Measurements from ENCODE around the gene BLM. TPM values are rescaled to one million over a fixed set of nuclear protein-coding genes. Genes with fewer than 3 reads are reported as not detected.

The BLM gene
- total and polyA plus RNA-seq, 2 of the 13 experiments (the other 11 are each of a cell fraction or from before 2014, with no cell fraction given) = 5.1 to 11.8 TPM

- Histone ChIP-seq H3K4me2 (ENCODE audit: low read depth, low read length) (no peak overlapping the region), H3K79me2 (ENCODE audit: insufficient read depth, low read length) (peaks cover 16% of the 10 kb centered on the region), H3K4me1 (ENCODE audit: insufficient read depth, low read length) (peaks cover 28% of the 10 kb centered on the region), H3K9ac (ENCODE audit: insufficient read depth, low read depth, low read length) (no peak overlapping the region), H3K27me3 (ENCODE audit: control insufficient read depth in 1 of 2, insufficient read depth in 2 of 2, low read length in 2 of 2) (no peaks in the 10 kb centered on the region; a peak in 1 of 5 replicates), H3K4me3 (replicated peaks in 1 of 3; ENCODE audit: insufficient read depth in 1 of 3, low read depth in 2 of 3, low read length in 3 of 3) (no peak overlapping the region), H3K27ac (ENCODE audit: extremely low read length, insufficient read depth, low read length) (no peak overlapping the region), H3K36me3 (replicated peaks in 1 of 2; ENCODE audit: control insufficient read depth in 1 of 2, insufficient read depth in 2 of 2, low read length in 2 of 2) (peaks cover 2 to 6% of the 10 kb centered on the region in 2 experiments; a peak in 3 of 5 replicates), H2AFZ (ENCODE audit: low read length) (no peak overlapping the region), H4K20me1 (ENCODE audit: insufficient read depth, low read length) (no peaks in the 10 kb centered on the region), H3K9me3 (ENCODE audit: low read length) (no peaks in the 10 kb centered on the region)
- WGBS (ENCODE audit: low lambda C conversion rate) = 59% methylated on average over 2 of the region's 2 CpGs
- in situ Hi-C loops (cut with HindIII; ENCODE audit: extremely low pct_ligation_motif_present, low pct_unique_long_range_greater_than_20kb) = no loop called here
- FAIRE-seq = no peak
- no TSS peak for BruUV-seq (replicated peaks)
- intact Hi-C loops (cut with micrococcal nuclease; ENCODE audit: unreplicated experiment) = no loop called here
- CTCF ChIA-PET (ENCODE audit: low intra/inter-chr PET ratio, low total read pairs) = no interaction called here
- no peak for DNase-seq (ENCODE audit: low spot score)
- POLR2A ChIA-PET = no interaction called here
- no peak for ATAC-seq
- no peak for TF ChIP-seq SALL1 (CRISPR knock-in tag; IDR thresholded peaks at IDR 0.05)
- TF ChIP-seq ZHX2 (IDR thresholded peaks at IDR 0.05; ENCODE audit: low read depth) = no peak
- no peak for TF ChIP-seq ZHX2 (CRISPR knock-in tag; IDR thresholded peaks at IDR 0.05; ENCODE audit: borderline replicate concordance)
- no peak for TF ChIP-seq ETV6 (CRISPR knock-in tag; conservative IDR thresholded peaks at IDR 0.05)
- TF ChIP-seq HMGXB3 (CRISPR knock-in tag; IDR thresholded peaks at IDR 0.05; ENCODE audit: borderline replicate concordance) = no peak
- no peak for TF ChIP-seq CHCHD3 (CRISPR knock-in tag; IDR thresholded peaks at IDR 0.05)
- TF ChIP-seq E2F1 (CRISPR knock-in tag; IDR thresholded peaks at IDR 0.05) = no peak
- no peak for TF ChIP-seq SOX13 (IDR thresholded peaks at IDR 0.05)
- TF ChIP-seq SOX13 (CRISPR knock-in tag; conservative IDR thresholded peaks at IDR 0.05 in 1 of 2, IDR thresholded peaks at IDR 0.05 in 1 of 2) = no peak
- no peak for TF ChIP-seq GPBP1L1 (CRISPR knock-in tag; IDR thresholded peaks at IDR 0.05)
- no peak for TF ChIP-seq SRF (IDR thresholded peaks at IDR 0.05; ENCODE audit: low read depth, low read length)
- TF ChIP-seq NFYB (CRISPR knock-in tag; IDR thresholded peaks at IDR 0.05) = no peak
- TF ChIP-seq ZBTB8A (CRISPR knock-in tag; IDR thresholded peaks at IDR 0.05; ENCODE audit: borderline replicate concordance, low read depth) = no peak
Observed at GRCh38 chr15:90720131-90720530, 3.0 kb downstream of the BLM start.

Measured in HepG2 (cell line).